ENCODE data around the gene PCDH19.

Gene PCDH19

DNA sequence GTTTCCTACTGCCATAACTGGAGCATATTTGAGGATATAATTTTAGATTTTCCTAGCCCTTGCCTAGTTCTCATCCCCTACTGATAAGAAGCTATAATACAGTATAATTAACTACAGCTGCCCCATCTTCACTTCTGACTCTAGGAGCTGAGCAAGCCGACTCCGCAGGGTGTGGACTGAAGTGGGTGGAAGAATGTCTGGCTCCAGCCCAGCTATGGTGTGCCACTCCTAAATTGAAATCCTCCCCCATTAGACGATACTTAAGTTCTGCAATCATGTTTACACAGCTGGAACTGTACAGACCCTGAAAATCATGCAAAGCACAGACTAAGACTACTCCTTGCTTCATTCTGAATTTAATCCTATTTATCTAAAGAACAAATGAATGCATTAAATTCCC, 93.1 kb downstream of the PCDH19 start:
- in situ Hi-C loops (cut with HindIII; ENCODE audit: low sequenced_read_pairs) = no loop called here

DNA sequence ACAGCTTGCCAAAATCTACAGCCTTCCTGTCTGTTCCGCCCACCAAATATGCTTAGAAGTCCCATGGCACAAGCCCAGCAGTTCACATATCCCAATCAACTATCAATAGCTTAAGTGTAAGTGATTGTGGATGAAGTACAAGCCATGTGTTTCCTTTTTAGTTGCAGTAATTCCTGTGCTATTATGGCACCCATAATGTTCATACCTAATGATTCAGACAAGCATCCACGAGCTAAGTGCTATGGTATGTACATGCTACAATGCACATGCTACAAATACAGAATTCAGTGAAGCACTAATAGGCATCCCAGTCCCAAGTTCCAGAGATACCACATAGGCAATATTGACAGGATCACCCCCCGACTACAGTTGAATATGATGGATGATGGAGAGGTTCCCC, 94.5 kb downstream of the PCDH19 start:
- in situ Hi-C loops (cut with HindIII; ENCODE audit: low sequenced_read_pairs) = no loop called here

DNA sequence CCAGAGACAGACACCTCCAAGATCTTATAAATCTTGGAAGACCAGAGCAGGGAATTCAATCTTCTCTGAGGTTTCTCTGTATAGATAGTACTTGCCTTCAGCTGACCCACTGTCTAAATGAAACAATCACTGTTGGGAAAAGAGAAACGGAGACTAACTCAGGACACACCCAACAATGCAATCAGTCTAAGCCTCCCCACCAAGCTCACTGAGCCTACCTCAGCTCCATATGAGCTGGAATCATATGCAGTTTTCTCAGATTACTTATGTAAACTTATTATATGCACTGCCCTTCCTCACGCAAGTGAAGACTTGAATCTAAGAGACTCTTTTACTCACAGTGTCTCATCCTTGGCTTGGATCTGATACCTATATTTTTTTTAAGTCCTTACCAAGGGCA, 110.5 kb downstream of the PCDH19 start:
- in situ Hi-C loops (cut with HindIII; ENCODE audit: low sequenced_read_pairs) = no loop called here

DNA sequence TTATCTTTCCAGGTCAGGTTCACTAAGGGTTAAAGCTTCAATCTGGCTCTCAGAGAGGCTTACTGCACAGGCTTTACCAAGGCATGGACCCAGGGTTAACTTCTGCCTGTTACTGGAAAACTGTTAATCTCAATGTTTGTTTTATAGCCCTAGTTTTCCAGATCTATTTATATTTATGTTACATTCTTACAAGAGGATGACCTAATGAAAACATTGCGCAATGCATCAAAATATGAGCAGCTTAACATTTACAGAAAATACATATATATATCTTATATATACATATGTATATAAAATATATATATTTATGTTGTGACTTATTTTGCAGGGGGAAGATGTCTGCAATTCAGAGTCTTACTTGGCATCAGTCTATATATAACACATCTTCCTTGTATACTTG, 112.3 kb downstream of the PCDH19 start:
- in situ Hi-C loops (cut with HindIII; ENCODE audit: low sequenced_read_pairs) = no loop called here

DNA sequence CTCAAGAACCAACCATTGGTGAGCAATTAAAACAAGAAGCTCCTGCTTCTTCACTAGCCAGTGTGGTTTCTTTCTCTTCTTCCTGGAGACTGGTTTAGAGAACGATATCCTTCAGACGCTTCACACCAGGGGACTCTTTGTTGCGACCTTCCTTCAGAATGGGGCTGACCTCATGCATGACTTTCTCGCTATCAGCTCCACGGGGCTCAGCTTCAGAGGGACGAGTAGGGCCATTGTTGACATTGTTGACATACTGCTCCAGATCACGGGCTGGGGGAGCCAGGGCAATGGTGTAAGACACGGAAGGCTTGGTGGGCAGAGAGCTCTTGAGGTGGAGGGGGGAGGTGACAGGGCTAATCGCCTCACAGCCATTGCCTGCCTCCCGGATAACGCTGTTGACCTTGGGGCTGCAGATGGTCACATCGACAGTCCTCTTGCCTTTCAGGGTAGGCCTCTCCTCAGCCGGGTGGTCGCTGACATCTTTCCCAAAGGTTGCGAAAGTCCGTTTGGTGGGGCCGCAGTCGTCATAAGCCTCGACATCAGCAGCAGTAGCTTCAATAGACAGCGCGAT, 113.8 kb downstream of the PCDH19 start:
- in situ Hi-C loops (cut with HindIII; ENCODE audit: low sequenced_read_pairs) = no loop called here

DNA sequence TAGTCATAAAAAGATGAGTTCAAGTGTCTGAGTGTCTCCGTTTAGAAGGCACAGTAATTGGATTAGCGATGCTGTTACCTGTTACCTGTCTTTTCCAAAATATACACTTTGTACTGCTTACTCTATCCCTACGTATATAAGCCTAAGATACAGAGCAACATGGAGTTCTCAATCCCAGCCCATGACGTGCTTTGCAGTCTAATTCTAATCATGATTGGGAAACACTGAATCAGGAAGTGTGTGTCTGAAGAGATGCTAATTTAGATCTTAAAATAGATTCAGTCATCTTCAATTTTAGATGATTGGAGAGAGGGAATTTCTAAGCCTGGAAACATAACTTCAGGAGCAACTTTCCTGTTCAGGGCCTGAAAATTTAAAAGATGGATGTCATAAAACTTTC, 115.1 kb downstream of the PCDH19 start:
- in situ Hi-C loops (cut with HindIII; ENCODE audit: low sequenced_read_pairs) = no loop called here

DNA sequence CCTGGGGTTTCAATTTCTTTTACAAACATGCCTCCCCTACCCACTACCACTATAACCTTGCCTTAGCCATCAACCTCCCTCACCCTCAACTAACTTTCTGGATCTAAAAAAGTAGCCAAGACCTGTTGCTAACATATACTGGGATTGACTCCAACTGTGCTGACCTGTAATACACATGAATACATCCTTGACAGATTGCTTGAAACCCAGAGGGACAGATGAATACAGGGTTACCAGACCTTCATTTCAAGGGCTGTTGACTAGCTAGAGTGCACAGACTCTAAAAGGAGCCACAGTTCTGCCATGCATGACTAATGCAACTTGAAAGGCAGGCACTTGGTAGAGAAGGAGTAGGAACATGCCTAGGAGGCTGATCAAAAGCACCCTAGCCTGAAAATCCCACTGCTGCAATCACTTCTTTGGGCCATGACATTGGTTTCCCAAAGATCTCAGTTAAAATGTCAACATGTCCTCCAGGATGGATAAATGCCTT, 121.0 kb downstream of the PCDH19 start:
- in situ Hi-C loops (cut with HindIII; ENCODE audit: low sequenced_read_pairs) = no loop called here

DNA sequence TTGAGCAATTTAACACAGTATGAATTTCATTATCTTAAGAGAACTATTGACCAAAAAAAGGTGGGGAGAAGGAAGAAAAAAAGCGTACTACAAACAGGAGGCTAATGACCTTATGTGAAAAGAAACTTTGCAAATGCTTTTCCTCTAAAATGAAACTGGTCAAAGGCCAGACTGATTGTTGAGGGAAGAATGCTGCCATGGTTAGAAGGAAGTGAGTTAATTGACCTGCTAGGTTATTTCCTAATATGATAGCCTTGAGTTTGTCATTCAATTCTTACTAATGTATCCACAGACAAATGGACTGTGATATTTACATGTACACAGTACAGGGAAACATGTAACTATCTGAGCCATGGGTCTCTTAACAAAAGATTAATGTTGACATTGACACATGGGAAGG, 132.8 kb downstream of the PCDH19 start:
- in situ Hi-C loops (cut with HindIII; ENCODE audit: low sequenced_read_pairs) = no loop called here

DNA sequence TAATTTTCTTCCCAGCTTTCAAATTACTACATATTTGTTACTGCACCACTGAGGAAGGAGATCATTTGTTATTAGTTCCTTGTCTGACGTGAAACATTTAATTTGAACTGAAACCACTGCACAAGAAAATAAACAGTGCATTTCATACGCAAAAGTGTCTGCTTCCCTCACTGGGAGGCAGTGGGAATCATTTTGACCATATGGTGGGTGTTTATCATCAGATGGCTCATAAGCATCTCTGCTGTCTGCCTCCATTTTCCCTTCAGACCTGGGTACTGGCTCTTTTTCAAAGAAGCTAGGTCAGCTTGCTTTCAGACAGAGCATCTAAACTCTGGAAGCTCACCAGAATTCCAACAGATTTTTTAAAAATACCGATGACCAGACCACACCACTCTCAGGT, 135.2 kb downstream of the PCDH19 start:
- in situ Hi-C loops (cut with HindIII; ENCODE audit: low sequenced_read_pairs) = no loop called here

DNA sequence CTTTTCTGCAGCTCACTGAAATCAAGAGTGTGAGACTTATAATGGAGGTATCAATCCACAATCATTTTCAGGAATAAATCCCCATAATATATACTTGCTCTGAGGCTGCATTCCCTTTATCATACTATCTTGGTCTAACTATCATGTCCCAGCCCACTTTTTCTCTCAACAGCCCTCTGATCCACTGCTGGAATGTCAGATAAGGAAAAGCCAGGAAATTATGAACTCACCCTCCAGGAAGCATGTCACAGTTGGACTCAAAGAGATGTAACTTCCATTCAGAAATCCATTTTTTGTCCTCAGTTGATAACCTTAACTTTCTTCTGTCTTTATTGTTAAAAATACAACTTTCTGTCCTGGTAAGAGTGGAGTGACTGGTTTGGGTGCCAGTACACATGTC, 144.9 kb downstream of the PCDH19 start:
- in situ Hi-C loops (cut with HindIII; ENCODE audit: low sequenced_read_pairs) = no loop called here

DNA sequence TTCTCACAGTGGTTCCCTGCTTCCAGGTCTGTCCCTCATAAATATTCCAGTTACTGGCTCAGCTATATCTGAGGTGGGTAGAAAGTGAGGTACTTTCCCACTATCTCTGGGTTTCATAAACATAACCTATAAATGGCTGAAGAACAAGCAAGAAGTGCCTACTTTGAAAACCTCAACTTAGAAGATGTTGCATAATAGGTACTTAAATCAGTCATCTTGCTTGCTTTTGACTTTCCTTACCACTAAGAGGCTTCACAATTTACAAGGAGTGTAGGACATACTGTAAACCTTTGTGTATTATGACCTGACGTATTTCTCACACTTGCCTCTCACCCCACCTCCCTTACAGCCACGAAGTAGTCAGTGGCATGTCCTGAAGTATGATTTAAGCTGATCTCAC, 145.9 kb downstream of the PCDH19 start:
- in situ Hi-C loops (cut with HindIII; ENCODE audit: low sequenced_read_pairs) = no loop called here

DNA sequence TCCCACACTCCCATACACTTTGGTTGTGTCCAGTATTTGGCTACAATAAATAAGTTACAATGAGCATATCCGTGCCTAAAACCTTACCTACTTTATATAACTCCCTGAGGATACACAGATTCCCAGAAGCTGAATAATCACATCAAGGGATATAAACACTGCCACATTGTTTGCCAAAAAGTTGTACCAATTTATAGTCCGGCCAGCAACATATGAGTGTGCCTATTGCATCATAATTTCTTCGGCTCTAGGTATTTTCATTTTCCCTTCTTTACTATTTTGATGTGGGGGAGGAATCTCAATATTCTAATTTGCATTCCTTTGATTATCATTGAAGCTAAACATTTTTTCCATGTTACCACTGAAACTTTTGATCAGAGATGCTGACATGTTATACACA, 146.4 kb downstream of the PCDH19 start:
- in situ Hi-C loops (cut with HindIII; ENCODE audit: low sequenced_read_pairs) = no loop called here

DNA sequence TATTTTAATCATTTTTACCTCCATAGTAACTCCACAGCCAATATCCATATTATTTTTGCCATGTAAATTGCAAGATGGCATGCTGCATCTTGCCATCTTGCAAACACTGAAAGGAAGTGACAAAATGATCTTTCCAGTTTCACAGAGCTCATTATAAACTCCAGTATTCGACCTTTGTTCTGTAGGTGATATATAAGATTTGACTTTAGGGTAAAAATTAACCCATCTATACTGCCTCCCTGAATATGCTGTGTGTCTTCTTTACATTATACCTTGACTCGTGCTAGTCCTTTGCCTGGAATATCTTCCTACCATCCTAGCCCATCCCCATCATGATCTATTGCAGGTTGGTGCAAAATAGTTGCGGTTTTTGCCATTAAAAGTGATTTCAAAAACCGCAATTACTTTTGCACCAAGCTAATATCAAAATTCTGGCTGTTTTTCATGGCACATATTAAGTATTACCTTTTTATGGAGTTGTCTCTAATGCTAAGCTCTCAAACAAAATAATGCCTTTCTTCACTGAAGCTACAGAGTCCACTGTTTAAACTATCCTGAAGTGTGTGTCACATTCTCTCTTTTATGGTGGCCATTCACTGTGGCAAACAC, 161.1 kb downstream of the PCDH19 start:
- in situ Hi-C loops (cut with HindIII; ENCODE audit: low sequenced_read_pairs) = no loop called here

DNA sequence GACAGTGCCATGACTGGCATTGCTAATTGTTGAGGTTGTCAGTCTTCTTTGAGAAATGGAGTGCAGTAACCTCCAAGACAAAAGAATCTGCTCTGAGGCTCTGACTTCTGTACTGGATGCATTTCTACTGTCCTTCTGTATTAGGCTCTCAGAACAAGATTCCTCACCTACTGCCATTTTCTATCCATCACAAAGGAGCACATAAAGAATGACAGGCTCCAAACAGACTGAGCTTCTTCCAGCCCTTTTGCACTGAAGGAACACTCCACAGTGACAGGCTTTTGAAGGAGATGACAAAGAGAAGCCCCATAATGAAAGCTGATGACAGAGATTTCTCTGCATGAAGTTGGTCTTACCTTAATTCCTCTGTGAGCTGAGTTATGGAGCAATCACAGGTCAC, 162.2 kb downstream of the PCDH19 start:
- in situ Hi-C loops (cut with HindIII; ENCODE audit: low sequenced_read_pairs) = no loop called here

DNA sequence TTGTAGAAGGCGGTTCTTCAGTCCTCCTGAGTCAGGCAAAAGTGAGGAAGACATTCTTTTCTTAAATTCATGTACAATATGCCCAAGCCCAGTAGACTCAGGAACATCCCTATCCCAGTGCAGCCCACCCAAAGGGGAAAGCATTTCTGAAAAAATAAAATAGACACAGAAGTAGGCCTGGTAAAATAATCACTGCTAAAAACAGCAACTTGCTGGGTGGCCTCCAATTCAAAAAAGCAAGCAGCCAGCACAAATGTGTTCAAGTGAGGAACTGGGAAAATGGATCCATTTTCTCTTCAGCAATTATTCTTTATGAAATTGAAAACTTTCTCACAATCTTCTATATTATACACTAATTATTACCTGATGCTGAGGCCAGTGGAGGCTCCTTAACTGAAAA, 165.4 kb downstream of the PCDH19 start:
- in situ Hi-C loops (cut with HindIII; ENCODE audit: low sequenced_read_pairs) = no loop called here

Measured in DLD1 (cell line).